Activated CD4-positive, alpha-beta T cell treated with anti-CD3 and anti-CD28 coated beads, Interleukin-2, amount 50 U/mL, for 48 hours (primary cell): ENCODE data around the gene MED9.

ENCODE experiments used
- DNase-seq, 2 experiments: peaks; one replicate each; pipeline ENCODE4 v3.0.0-alpha.2; 2020

Gene MED9

DNA sequence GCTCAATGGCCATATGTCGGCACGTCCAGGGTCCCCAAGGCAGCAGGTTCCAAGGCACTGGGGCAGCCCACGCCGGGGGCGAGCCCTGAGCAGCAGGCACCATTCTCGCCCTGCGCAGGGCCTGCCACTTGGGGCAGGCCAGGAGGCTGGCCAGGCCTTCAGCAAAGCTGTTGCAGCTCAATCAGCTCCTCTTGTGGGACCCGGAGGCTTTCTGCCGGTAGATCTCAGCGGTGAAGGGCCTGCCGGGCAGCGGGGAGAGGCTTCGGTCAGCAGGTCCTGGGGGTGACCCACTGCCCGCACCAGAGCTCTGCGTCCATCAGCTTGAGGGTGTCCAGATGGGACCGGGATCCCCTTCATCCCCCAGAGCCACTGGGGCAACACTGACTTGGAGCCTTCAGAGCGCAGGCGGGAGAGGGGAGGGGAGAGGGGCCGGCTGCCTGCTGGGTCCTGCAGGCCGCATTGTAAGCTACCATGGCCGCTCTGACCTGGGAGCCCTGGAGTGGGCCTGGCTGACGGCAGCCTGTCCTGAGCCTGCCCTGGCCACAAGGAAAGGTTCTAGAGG, 28.9 kb downstream of the MED9 start:
- DNase-seq, result no peak

GRCh38 chr17:17506181-17506741, 29.5 kb downstream of the MED9 start:
- no peak for DNase-seq

GRCh38 chr17:17506893-17507464, 30.2 kb downstream of the MED9 start:
- DNase-seq, result no peak

DNA sequence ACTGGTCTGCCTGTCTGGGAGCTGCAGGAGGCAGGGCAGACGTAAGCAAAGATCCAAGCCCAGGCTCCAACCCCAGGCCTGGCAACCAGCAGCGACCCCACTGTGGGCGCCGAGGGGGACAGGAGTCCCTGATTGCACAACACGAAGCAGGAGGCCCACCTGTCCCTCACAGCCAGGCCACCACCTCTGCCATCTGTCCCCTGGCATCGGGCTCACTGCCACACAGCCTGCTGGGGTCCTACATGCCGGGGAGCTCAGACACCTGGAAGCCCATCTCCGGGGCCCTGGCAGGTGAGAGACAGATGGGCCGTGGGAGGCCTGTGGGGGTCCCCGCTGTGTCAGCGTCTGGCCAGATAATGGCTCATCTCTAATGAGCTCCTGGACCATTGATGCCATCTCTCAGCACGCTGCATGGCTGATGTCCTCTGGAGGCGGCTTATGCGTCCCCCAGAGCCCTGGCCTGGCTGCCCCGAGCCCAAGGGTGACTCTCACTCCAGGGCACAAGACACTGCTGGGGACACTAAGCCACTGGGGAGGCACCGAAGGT, 30.7 kb downstream of the MED9 start:
- DNase-seq, result no peak

- DNase-seq, result no peak
These were observed 31.3 kb downstream of the MED9 start for GRCh38 chr17:17508019-17508535.

- no peak for DNase-seq
These were observed 32.1 kb downstream of the MED9 start for GRCh38 chr17:17508646-17509591.

DNA sequence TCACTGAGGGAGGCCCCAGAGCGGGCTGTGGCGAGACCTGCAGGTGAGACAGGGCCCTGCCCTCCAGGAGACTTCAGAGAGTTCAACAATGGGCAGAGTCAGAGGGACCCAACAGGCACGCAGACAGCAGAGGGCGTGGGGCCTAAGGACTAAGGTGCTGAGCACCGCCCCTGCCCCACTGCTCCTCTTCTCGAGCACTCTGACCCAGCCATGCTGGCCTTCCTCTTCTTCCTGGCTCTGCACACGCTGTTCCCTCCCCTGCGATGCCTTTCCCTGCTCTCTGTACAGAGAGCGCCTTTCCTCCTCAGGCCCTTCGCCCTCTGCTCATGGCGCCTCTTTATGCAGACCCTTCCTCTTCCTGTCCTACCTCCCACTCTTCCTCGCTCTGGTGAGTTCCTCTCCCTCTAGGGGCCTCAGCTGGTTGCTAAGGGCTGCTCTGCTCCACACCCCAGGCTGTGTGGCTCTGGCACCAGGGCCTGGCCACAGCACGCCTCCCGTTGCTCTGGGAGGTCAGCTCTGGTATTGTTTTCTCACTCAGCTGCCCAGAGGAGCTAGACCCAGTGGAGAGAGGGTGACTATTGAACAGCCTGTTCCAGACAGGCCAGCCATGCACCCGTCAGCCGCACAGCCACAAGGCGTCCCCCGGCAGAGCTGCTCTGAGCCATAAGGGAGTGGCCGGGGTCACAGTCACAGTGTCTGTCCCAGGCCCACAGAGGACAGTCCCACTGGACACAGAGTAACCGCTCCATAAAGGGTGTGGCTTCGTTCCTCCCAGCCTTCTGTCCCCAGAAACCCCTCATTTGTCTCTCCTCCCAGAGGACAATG, 33.0 kb downstream of the MED9 start:
- no peak for DNase-seq

- DNase-seq, result no peak
These were observed 33.9 kb downstream of the MED9 start for GRCh38 chr17:17510456-17511292.

DNA sequence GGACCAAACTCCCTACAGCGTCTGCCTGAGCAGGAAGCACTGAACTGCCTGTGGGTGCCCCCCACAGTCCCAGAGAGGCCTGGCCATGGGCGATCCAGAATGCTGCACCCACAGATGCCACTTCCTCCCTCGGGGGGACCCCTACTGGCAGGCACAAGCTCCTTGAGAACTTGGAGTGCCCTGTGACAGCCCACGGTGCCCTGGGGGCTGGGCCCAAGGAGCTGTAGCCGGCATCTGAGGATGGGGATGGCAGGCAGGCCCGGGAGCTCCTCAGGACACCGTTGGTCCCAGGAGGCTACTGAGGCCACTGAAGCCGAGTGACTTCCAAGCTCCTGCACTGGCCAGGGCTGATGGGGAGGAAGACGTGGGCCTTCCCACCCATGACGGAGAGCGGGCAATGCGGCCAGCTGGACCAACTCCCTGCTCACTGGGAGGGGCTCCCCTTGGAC, 34.5 kb downstream of the MED9 start:
- no peak for DNase-seq

- no peak for DNase-seq
These were observed 35.4 kb downstream of the MED9 start for GRCh38 chr17:17511881-17512858.

- DNase-seq, result no peak
These were observed 36.1 kb downstream of the MED9 start for GRCh38 chr17:17512866-17513265.

DNA sequence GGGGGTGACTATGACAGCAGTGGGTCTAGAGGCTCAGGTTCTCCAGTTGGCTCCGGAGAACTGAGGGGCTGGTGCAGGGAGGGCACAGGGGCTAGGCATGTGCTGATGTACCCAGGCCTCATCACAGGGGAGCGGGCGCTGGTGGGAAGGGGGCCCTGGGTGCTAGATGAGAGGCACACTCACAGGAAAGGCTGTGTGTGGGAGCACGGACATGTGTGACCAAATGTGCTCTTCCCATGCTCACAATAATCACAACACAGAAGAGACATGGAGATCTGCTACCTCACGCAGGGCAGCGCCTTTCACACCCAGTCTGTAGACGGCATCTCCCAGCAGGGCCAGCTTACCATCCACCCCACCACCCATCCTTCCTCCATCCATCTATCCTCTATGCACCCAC, 36.8 kb downstream of the MED9 start:
- no peak for DNase-seq

DNA sequence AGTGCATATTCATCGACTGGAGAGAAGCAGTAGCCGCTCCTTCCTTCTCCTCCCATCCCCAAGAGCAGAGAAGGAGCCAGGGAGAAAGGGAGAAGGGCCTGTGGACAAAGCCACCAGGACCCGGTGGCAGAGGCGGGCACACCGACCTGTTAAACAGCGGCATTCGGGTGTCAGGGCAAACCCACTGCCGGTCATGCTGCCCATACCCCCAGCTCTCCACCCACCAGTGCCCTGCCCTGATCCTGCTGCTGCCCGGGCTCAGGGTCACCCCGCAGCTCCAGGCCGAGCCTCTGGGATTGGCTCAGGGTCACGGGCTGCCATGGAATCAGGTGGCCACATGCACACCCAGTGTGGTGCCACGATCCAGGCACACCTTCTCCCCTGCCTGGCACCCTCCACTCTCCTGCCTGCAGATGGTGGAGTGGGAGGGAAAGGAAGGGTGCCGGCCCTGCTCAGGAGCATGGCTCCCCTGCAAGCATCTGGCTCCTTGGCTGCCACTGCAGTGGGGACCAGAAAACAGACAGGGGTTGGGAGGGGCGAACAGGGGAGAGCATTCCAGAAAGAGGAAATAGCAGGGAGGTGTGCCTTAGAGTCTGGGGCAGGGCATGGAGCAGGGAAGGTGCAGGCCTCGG, 37.7 kb downstream of the MED9 start:
- DNase-seq, result no peak

GRCh38 chr17:17514993-17515933, 38.5 kb downstream of the MED9 start:
- no peak for DNase-seq

GRCh38 chr17:17515934-17516930, 39.4 kb downstream of the MED9 start:
- no peak for DNase-seq

GRCh38 chr17:17516941-17517720, 40.3 kb downstream of the MED9 start:
- DNase-seq, result no peak
